Panc1 (cell line): ENCODE measurements around the gene SLC16A5. TPM values are rescaled to one million over a fixed set of nuclear protein-coding genes. Genes with fewer than 3 reads are reported as not detected.
A peak's percentile ranks its signal among the peaks of the same experiment; 100 is the strongest.
"Not testable (repeated sequence)": the region's sequence is repeated elsewhere in the genome, so short reads cannot be mapped to it uniquely, and the experiment has no call there.

Experiments used
- ATAC-seq: fragments of 200-7000 bp; cut with Tn5 transposase; 2 replicates; pipeline ENCODE4 v1.9.1; 2020; ENCODE audit warnings: mild to moderate bottlenecking, moderate library complexity
- BruUV-seq: library from RNA; stranded (reverse); fragments of 400-500 nt; replicated peaks from 2 replicates; lab custom pipeline; 2021; lab: Mats Ljungman, UMichigan
- CTCF ChIA-PET: fragments of 300-600 bp; sonication (Branson Sonifier 250); formaldehyde crosslinking; loops from one replicate; lab custom pipeline; 2022; ENCODE audit warnings: antibody characterized with exemption; lab: Charles Lee
- POLR2A ChIA-PET: fragments of 300-600 bp; sonication (Branson Sonifier 250); formaldehyde crosslinking; loops from one replicate; lab custom pipeline; 2022; ENCODE audit warnings: antibody characterized with exemption; lab: Charles Lee
- DNase-seq: peaks from one replicate; pipeline ENCODE4 v3.0.0-alpha.2; 2010; ENCODE audit warnings: low read depth, low spot score
- H3K27ac ChIP-seq: 2 replicates; pipeline ENCODE4 v1.5.1; 2011; ENCODE audit warnings: mild to moderate bottlenecking, low read length, inconsistent platforms
- H3K27me3 ChIP-seq: fragments of 200-500 bp; sonication (Bioruptor generic); 2 replicates; pipeline ENCODE4 v1.6.0; 2014; ENCODE audit warnings: low read length, inconsistent platforms; ENCODE audit not compliant: control insufficient read depth, insufficient read depth
- H3K36me3 ChIP-seq: fragments of 200-500 bp; sonication (Bioruptor generic); 2 replicates; pipeline ENCODE4 v1.5.1; 2014; ENCODE audit warnings: inconsistent platforms, mild to moderate bottlenecking, low read length, moderate library complexity; ENCODE audit not compliant: control insufficient read depth, insufficient read depth
- H3K4me1 ChIP-seq: 2 replicates; pipeline ENCODE4 v1.5.1; 2011; ENCODE audit warnings: inconsistent platforms, mild to moderate bottlenecking, low read length, moderate library complexity; ENCODE audit not compliant: control insufficient read depth, insufficient read depth
- H3K4me3 ChIP-seq, 2 experiments: 2 replicates each; pipeline ENCODE4 v1.5.1; 2011 to 2012; ENCODE audit warnings: low read depth in 2 of 2, low read length in 2 of 2, mild to moderate bottlenecking in 2 of 2, inconsistent platforms in 1 of 2, moderate library complexity in 1 of 2
- H3K9me3 ChIP-seq: fragments of 200-500 bp; sonication (Bioruptor generic); 2 replicates; pipeline ENCODE4 v1.5.1; 2014; ENCODE audit warnings: low read depth, mild to moderate bottlenecking, inconsistent platforms, low read length, moderate library complexity; ENCODE audit not compliant: control insufficient read depth, insufficient read depth
- POLR2AphosphoS5 ChIP-seq: IDR thresholded peaks from 2 replicates; pipeline ENCODE4 v1.6.1; 2012; ENCODE audit warnings: mild to moderate bottlenecking, low read depth, low read length, moderate library complexity
- SIN3A ChIP-seq: IDR thresholded peaks from 2 replicates; pipeline ENCODE4 v1.6.1; 2012; ENCODE audit warnings: low read depth, mild to moderate bottlenecking, low read length, moderate library complexity, borderline replicate concordance; ENCODE audit not compliant: insufficient read depth
- TCF7L2 ChIP-seq: IDR thresholded peaks from 2 replicates; pipeline ENCODE4 v1.6.1; 2011; ENCODE audit warnings: mild to moderate bottlenecking, low read depth, low read length, inconsistent platforms
- in situ Hi-C: cut with HindIII; loops from 2 replicates; pipeline ENCODE4 v1.10.0; 2016; ENCODE audit warnings: low sequenced_read_pairs, low pct_unique_long_range_greater_than_20kb
- intact Hi-C: fragments of 100-400 bp; cut with micrococcal nuclease; formaldehyde crosslinking; loops from one replicate; pipeline ENCODE4 v1.10.0; 2022; ENCODE audit not compliant: unreplicated experiment
- total RNA-seq: library from RNA; stranded (reverse); gene quantifications from one replicate; pipeline ENCODE4 v1.2.1, GENCODE V29; 2021; ENCODE audit not compliant: unreplicated experiment
- TF ChIP-seq, protein P1 (sequence below), 2 experiments: IDR thresholded peaks; 2 replicates each; pipeline ENCODE4 v1.6.1; 2011 to 2012; ENCODE audit warnings: low read depth in 2 of 2, control low read depth in 1 of 2, low read length in 1 of 2, mild to moderate bottlenecking in 1 of 2, moderate library complexity in 1 of 2; ENCODE audit not compliant: insufficient read depth in 1 of 2
- TF ChIP-seq, protein P2 (sequence below): fragments of 450-650 bp; IDR thresholded peaks from 2 replicates; pipeline ENCODE4 v1.5.1; 2017; ENCODE audit warnings: mild to moderate bottlenecking

The SLC16A5 gene
- total RNA-seq, 1 experiment from 2014 or later, result 46.6 TPM

DNA sequence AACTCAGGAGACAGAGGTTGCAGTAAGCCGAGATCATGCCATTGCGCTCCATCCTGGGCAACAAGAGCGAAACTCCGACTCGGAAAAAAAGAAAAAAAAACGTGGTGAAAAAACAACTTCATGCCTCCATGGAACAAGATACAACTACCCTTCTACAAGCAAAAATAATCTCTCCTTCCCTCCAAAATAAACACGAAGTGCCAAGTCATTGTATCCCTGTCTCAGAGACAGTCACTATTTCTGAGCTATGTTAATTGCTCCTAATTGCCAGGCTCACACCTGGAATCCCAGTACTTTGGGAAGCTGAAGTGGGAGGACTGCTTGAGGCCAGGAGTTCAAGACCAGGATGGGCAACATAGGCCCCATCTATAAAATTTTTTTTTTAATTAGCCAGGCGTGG is 19.0 kb upstream of the SLC16A5 start:
- TF ChIP-seq SIN3A, result no peak
- TF ChIP-seq, protein P1, sequence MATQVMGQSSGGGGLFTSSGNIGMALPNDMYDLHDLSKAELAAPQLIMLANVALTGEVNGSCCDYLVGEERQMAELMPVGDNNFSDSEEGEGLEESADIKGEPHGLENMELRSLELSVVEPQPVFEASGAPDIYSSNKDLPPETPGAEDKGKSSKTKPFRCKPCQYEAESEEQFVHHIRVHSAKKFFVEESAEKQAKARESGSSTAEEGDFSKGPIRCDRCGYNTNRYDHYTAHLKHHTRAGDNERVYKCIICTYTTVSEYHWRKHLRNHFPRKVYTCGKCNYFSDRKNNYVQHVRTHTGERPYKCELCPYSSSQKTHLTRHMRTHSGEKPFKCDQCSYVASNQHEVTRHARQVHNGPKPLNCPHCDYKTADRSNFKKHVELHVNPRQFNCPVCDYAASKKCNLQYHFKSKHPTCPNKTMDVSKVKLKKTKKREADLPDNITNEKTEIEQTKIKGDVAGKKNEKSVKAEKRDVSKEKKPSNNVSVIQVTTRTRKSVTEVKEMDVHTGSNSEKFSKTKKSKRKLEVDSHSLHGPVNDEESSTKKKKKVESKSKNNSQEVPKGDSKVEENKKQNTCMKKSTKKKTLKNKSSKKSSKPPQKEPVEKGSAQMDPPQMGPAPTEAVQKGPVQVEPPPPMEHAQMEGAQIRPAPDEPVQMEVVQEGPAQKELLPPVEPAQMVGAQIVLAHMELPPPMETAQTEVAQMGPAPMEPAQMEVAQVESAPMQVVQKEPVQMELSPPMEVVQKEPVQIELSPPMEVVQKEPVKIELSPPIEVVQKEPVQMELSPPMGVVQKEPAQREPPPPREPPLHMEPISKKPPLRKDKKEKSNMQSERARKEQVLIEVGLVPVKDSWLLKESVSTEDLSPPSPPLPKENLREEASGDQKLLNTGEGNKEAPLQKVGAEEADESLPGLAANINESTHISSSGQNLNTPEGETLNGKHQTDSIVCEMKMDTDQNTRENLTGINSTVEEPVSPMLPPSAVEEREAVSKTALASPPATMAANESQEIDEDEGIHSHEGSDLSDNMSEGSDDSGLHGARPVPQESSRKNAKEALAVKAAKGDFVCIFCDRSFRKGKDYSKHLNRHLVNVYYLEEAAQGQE (IDR thresholded peaks at IDR 0.05; ENCODE audit: insufficient read depth in 1 of 2, low read depth in 2 of 2, low read length in 1 of 2), result no peak
- no peak for TF ChIP-seq TCF7L2
- TF ChIP-seq, protein P2, sequence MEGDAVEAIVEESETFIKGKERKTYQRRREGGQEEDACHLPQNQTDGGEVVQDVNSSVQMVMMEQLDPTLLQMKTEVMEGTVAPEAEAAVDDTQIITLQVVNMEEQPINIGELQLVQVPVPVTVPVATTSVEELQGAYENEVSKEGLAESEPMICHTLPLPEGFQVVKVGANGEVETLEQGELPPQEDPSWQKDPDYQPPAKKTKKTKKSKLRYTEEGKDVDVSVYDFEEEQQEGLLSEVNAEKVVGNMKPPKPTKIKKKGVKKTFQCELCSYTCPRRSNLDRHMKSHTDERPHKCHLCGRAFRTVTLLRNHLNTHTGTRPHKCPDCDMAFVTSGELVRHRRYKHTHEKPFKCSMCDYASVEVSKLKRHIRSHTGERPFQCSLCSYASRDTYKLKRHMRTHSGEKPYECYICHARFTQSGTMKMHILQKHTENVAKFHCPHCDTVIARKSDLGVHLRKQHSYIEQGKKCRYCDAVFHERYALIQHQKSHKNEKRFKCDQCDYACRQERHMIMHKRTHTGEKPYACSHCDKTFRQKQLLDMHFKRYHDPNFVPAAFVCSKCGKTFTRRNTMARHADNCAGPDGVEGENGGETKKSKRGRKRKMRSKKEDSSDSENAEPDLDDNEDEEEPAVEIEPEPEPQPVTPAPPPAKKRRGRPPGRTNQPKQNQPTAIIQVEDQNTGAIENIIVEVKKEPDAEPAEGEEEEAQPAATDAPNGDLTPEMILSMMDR, result no peak
- TF ChIP-seq POLR2AphosphoS5, result no peak
- Histone ChIP-seq H3K9me3 (no peaks in the 10 kb centered on the region), H3K4me3 (no peak overlapping the region), H3K36me3 (no peaks in the 10 kb centered on the region), H3K27me3 (no peaks in the 10 kb centered on the region), H3K4me1 (no peaks in the 10 kb centered on the region), H3K27ac (no peak overlapping the region)
- intact Hi-C loops (no loop called here), in situ Hi-C loops (no loop called here)
- POLR2A ChIA-PET, result interaction anchor here (0.6 kb wide), 1 partner anchor 11 kb away, joined by 6 read pairs; no protein-coding TSS in a partner anchor
- CTCF ChIA-PET, result interaction anchor here (0.7 to 2.8 kb wide), 4 partner anchors 9 to 133 kb away, joined by 5 to 13 read pairs (median 6); no protein-coding TSS in a partner anchor
- ATAC-seq (no peak), DNase-seq (no peak)
- BruUV-seq, result no TSS peak

DNA sequence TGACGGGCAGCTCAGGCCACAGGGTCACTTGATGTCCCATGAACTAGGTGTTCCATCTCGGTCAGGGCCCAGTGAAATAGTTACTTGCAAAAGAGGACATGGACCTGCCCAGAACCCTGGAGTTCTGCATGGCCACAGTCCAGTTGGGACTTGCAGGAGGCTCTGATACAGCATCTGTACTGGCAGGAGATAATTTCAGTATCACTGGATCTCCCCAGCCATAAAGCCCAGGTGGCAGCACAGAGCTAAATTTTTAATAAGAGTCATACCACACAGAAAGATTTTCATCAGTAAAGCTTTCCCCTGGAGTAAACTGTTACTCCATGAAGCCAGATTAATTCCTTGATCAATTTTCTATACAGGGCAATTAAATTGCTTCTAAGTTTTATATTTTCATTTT is 18.0 kb upstream of the SLC16A5 start:
- ATAC-seq (peak; percentile 79), DNase-seq (no peak)
- no peak overlapping the region for H3K27ac ChIP-seq
- ChIA-PET POLR2A (no interaction called here), CTCF (interaction anchor here (0.6 to 2.8 kb wide), 7 partner anchors 10 to 170 kb away, joined by 3 to 13 read pairs (median 6); partner anchors contain the start of gene SLC16A5)
- H3K36me3 ChIP-seq, result no peaks in the 10 kb centered on the region
- no peak overlapping the region for H3K4me3 ChIP-seq
- H3K27me3 ChIP-seq, result no peaks in the 10 kb centered on the region
- in situ Hi-C loops, result no loop called here
- H3K4me1 ChIP-seq, result no peaks in the 10 kb centered on the region
- H3K9me3 ChIP-seq, result no peaks in the 10 kb centered on the region
- TF ChIP-seq TCF7L2 (no peak), SIN3A (no peak)
- intact Hi-C loops, result loop anchor here (2.0 kb wide), 1 partner anchor 35 kb away; no protein-coding TSS in a partner anchor
- BruUV-seq, result no TSS peak

DNA sequence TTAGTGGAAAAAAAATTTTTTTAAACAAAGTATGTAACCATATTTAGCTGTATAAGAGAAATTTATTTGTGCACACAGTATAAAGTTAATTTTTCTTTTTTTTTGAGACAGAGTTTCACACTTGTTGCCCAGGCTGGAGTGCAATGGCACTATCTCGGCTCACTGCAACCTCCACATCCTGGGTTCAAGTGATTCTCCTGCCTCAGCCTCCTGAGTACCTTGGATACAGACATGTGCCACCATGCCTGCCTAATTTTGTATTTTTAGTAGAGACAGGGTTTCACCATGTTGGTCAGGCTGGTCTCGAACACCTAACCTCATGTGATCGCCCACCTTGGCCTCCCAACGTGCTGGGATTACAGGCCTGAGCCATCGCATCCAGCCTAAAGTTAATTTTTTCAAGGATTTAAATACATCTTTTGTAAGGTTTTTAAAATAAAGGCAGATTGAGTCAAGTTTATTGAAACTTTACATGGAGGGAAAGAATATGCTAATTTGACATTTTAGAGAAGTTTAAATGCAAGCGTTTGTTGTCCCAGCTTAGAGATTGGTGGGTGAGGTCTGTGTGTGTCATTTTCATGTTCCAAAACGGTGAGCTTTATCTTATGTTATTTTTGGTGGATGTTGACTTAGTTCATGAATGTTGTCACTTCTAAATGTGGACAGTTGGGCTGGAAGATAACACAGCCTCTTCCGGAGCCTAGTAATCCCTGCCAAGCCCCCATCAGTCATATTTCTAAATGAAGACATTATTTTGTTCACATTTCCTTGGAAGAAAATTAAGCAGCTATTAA is 16.1 kb upstream of the SLC16A5 start:
- POLR2A ChIA-PET, H3K4me1 ChIP-seq, in situ Hi-C loops, H3K9me3 ChIP-seq, H3K27ac ChIP-seq, ATAC-seq, BruUV-seq, H3K27me3 ChIP-seq, H3K4me3 ChIP-seq, H3K36me3 ChIP-seq, DNase-seq: not testable (repeated sequence)
- CTCF ChIA-PET, result interaction anchor here (0.9 kb wide), 1 partner anchor 17 kb away, joined by 7 read pairs; no protein-coding TSS in a partner anchor
- intact Hi-C loops, result loop anchor here (2.0 kb wide), 1 partner anchor 33 kb away; no protein-coding TSS in a partner anchor

DNA sequence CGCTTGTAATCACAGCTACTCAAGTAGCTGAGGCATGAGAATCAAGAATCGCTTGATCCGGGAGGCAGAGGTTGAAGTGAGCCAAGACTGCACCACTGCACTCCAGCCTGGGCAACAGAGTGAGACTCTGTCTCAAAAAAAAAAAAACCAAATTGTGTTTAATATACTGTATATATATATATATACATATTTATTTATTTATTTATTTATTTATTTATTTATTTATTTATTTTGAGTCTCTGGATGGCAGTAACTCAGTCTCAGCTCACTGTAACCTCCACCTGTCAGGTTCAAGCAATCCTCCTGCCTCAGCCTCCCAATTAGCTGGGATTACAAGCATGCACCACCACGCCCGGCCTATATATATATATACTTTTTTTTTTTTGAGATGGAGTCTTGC is 14.8 kb upstream of the SLC16A5 start:
- H3K4me3 ChIP-seq, H3K9me3 ChIP-seq, ATAC-seq, POLR2A ChIA-PET, in situ Hi-C loops, H3K27ac ChIP-seq, H3K4me1 ChIP-seq, BruUV-seq, H3K27me3 ChIP-seq, DNase-seq, intact Hi-C loops, H3K36me3 ChIP-seq: not testable (repeated sequence)
- CTCF ChIA-PET, result interaction anchor here (0.7 to 1.3 kb wide), 4 partner anchors 11 to 41 kb away, joined by 4 to 9 read pairs (median 7); no protein-coding TSS in a partner anchor
